ENCODE results near the gene TMEM222.

The TMEM222 gene

DNA sequence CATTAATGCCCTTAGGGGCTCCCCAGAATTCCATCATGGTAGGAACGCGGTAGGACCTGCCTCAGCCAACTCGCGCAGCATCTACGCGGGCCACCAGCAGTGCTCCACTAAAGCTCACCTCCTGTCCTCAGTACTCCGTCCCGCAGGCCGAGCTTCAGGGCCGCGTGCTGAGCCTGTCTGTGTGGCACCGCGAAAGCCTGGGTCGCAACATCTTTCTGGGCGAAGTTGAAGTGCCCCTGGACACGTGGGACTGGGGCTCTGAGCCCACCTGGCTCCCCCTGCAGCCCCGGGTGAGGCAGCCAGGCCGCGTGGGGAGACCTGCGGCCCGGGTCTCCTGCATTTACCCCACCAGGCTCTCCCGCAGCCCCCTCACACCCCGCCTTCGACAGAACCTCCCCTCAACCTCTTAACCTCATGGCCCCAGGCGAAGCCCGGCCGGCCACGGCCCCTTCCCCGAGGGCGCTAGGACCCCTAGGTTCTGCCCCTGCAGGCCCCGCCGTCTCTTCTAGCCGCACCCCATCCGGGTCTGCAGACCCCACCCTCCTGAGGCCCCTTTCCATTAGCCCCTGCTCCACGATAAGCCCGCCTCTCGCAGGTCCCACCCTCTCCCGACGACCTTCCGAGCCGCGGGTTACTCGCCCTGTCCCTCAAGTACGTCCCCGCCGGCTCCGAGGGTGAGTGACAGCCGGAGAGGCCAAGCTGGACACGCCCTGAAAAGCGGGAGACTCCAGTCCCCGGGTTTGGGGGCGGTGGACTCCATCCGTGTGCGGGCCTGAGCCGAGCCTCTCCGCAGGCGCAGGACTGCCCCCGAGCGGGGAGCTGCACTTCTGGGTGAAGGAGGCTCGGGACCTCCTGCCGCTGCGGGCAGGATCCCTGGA, 28.9 kb downstream of the TMEM222 start:
- no peak for DNase-seq
- ATAC-seq (replicated peaks), result no peak
- no peaks in the 10 kb centered on the region for H3K27me3 Mint-ChIP-seq
- H3K4me1 Mint-ChIP-seq (ENCODE audit: low read depth in 2 of 2), result peaks cover 15 to 26% of the 10 kb centered on the region in 2 donors
- no peaks in the 10 kb centered on the region for H3K9me3 Mint-ChIP-seq
- peak overlapping the region in 1 of 2 donors; percentile 43 for H3K4me3 Mint-ChIP-seq
- peak overlapping the region in 1 of 2 donors; percentile 79 for H3K27ac Mint-ChIP-seq
- peaks cover 41% of the 10 kb centered on the region for H3K36me3 Mint-ChIP-seq (ENCODE audit: insufficient read depth)

DNA sequence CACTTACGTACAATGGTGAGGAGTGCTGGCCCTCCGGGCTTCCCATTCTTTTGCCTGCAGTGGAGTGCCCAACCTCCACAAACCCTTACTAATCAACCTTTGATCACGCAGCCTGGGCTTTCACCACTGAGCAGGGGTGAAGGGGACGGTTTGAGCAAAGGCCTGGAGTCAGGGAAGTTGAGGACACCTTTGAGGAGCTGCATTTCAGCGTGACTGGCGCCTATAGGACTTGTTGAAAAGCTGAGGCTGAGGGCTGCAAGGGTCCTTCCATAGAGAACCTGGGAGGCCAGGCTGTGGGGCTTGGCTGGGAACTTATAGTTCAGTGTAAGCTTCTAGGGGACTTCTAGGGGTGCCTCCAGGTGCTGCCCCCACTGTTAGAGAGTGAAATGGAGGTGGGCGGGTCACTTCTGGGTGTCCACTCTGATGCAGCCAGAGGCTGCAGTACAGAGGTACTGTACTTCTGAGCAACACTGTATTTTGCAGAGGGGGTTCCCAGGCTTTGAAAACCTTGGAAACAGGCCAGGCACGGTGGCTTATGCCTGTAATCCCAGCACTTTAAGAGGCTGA, 29.7 kb downstream of the TMEM222 start:
- Mint-ChIP-seq H3K36me3 (ENCODE audit: insufficient read depth) (peaks cover 38% of the 10 kb centered on the region), H3K9me3 (no peaks in the 10 kb centered on the region), H3K4me3 (peak overlapping the region in 1 of 2 donors; percentile 43), H3K27ac (peak overlapping the region in 1 of 2 donors; percentile 79), H3K27me3 (no peaks in the 10 kb centered on the region), H3K4me1 (ENCODE audit: low read depth in 2 of 2) (peaks cover 11 to 27% of the 10 kb centered on the region in 2 donors)
- ATAC-seq (replicated peaks) (no peak), DNase-seq (no peak)

DNA sequence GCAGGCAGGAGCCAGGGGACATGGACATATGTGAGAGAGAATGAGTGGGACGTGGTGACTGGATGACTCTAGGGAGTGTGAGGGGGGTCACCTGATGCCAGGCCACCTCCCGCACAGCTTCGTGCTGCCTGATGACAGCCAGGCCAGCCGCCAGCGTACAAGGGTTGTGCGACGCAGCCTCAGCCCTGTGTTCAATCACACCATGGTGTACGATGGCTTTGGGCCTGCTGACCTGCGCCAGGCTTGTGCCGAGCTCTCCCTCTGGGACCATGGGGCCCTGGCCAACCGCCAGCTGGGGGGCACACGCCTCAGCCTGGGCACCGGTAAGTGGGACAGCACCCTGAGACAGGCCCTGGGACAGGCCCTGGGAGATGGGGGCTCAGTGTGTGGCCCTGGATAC, 31.2 kb downstream of the TMEM222 start:
- Mint-ChIP-seq H3K27me3 (no peaks in the 10 kb centered on the region), H3K27ac (peak overlapping the region in 1 of 2 donors; percentile 41), H3K4me1 (ENCODE audit: low read depth in 2 of 2) (peaks cover 7 to 32% of the 10 kb centered on the region in 2 donors), H3K36me3 (ENCODE audit: insufficient read depth) (peaks cover 37% of the 10 kb centered on the region), H3K4me3 (no peak overlapping the region), H3K9me3 (no peaks in the 10 kb centered on the region)
- DNase-seq (no peak), ATAC-seq (replicated peaks) (no peak)

DNA sequence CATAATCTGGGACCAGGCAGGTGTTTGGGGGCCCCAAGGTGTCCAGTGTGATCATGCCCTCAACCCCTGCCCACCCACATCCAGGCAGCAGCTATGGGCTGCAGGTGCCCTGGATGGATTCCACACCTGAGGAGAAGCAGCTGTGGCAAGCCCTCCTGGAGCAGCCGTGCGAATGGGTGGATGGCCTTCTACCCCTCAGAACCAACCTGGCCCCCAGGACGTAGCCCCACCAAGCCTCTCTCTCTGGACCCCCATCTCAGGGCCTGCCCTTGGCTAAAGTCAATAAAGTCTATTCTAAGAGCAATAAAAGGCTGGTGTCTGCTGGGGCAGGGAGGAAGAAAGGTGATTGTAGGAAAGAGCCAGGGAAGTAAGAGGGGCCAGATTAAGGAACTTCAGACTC, 31.7 kb downstream of the TMEM222 start:
- peaks cover 7 to 32% of the 10 kb centered on the region in 2 donors for H3K4me1 Mint-ChIP-seq (ENCODE audit: low read depth in 2 of 2)
- DNase-seq (no peak), ATAC-seq (replicated peaks) (no peak)
- H3K27ac Mint-ChIP-seq, result peak overlapping the region in 1 of 2 donors; percentile 41
- H3K36me3 Mint-ChIP-seq (ENCODE audit: insufficient read depth), result peaks cover 34% of the 10 kb centered on the region
- no peaks in the 10 kb centered on the region for H3K27me3 Mint-ChIP-seq
- no peak overlapping the region for H3K4me3 Mint-ChIP-seq
- H3K9me3 Mint-ChIP-seq, result no peaks in the 10 kb centered on the region

DNA sequence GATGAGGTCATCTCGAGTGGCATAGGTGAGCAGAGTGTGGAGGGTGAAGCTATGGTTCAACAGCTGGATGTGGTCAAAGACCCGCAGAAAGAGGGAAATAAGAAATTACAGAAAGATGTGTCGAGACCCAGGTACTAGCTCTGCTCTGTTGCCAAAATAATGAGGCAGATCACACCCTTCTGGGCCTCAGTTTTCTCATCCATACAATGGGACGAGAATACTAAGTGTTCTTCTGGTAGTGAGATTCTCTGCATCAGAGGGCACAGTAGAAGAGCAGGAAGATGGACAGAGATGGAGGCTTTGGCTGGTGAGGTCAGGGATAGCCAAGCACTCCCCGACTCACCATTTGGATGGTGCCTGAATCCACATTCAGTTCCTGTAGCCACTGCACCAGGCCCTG, 33.7 kb downstream of the TMEM222 start:
- Mint-ChIP-seq H3K36me3 (ENCODE audit: insufficient read depth) (peaks cover 34% of the 10 kb centered on the region), H3K27me3 (no peaks in the 10 kb centered on the region), H3K4me1 (ENCODE audit: low read depth in 2 of 2) (peaks cover 24 to 47% of the 10 kb centered on the region in 2 donors), H3K27ac (peak overlapping the region; percentile 79 to 90), H3K9me3 (no peaks in the 10 kb centered on the region), H3K4me3 (peak overlapping the region; percentile 77 to 82)
- DNase-seq (no peak), ATAC-seq (replicated peaks) (no peak)

- Mint-ChIP-seq H3K36me3 (ENCODE audit: insufficient read depth) (peaks cover 31% of the 10 kb centered on the region), H3K9me3 (no peaks in the 10 kb centered on the region), H3K27ac (peak overlapping the region; percentile 79 to 90), H3K4me1 (ENCODE audit: low read depth in 2 of 2) (peaks cover 24 to 50% of the 10 kb centered on the region in 2 donors), H3K4me3 (peak overlapping the region; percentile 77 to 82), H3K27me3 (no peaks in the 10 kb centered on the region)
- DNase-seq, result peak in 1 of 3 experiments; percentile 45
- no peak for ATAC-seq (replicated peaks)
Measured at GRCh38 chr1:27356277-27356618, 34.3 kb downstream of the TMEM222 start.

DNA sequence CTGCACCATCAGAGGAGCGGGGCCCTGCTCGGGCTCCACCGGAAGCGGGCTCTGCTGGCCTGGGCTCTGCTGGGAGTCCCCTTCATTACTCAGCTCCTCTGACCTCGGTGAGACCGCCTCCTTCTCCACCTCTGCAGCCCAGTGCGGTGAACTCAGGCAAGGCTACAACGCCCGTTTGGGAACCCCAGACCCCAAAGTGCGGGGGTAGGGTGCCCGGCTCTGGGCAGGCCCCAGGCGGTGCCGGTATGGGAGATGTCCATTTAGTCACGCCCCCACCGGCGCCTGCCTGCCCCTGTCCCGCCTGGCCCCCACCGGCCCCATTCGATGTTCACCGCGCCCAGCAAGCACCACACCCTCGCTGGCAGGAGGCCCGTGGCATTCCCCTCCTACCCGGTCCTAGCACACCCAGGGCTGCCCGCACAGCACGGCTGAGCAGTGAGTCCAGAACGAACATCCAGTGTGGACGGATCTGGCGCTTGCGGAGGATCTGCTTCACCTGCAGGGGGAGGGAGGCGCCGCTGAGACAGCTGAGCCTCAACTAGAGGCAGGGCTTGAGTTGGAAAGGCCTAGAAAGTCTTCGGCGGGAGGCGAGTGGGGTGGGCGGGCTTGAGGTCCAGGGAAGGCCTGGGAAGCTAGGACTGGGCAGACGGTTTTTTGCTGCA, 34.8 kb downstream of the TMEM222 start:
- no peaks in the 10 kb centered on the region for H3K27me3 Mint-ChIP-seq
- peak overlapping the region; percentile 77 to 82 for H3K4me3 Mint-ChIP-seq
- no peaks in the 10 kb centered on the region for H3K9me3 Mint-ChIP-seq
- ATAC-seq (replicated peaks) (peak; percentile 75), DNase-seq (peak; percentile 26 to 60 (median 57))
- H3K4me1 Mint-ChIP-seq (ENCODE audit: low read depth in 2 of 2), result peaks cover 24 to 50% of the 10 kb centered on the region in 2 donors
- peaks cover 28% of the 10 kb centered on the region for H3K36me3 Mint-ChIP-seq (ENCODE audit: insufficient read depth)
- peak overlapping the region; percentile 79 to 90 for H3K27ac Mint-ChIP-seq

DNA sequence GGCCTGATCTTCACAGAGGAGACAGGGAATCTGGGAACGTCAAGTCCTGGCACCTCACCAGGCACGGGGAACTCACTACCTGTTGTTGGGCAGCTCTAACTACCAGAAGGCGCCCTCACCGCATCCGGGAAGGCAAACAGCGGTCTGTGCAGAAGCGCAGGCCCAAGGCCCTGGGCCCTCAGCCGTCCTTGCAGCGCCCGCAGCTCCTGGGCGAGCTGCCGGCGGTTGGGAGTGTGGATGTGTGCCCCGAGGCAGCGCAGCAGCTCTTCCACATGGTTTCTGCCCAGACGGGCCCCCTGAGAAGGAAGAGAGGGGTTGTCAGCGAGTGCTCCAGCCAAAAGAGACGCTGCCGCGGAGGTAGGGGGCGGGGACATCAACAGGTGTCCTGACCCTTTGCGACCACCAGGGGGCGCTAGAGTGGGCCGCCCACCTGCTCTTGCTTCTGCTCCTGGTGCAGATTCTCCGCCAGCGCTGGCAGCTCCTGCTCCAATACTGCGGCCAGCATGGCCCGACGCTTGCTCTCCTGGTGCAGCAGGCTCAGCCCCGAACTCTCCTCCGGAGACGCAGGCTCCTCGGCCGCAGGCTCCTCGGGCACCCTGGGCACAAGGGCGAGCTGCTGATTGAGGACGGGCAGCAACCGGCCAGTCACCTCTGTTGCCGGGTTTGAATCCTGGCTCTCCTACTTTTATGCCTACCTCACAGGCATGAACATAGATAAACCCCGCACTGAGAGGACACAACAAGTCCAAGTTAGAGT, 35.5 kb downstream of the TMEM222 start:
- Mint-ChIP-seq H3K4me1 (ENCODE audit: low read depth in 2 of 2) (peaks cover 24 to 50% of the 10 kb centered on the region in 2 donors), H3K9me3 (no peaks in the 10 kb centered on the region), H3K4me3 (peak overlapping the region; percentile 77 to 82), H3K36me3 (ENCODE audit: insufficient read depth) (peaks cover 28% of the 10 kb centered on the region), H3K27ac (peak overlapping the region; percentile 79 to 90), H3K27me3 (no peaks in the 10 kb centered on the region)
- ATAC-seq (replicated peaks), result peak; percentile 54
- DNase-seq, result peak; percentile 74 to 82 (median 81)

DNA sequence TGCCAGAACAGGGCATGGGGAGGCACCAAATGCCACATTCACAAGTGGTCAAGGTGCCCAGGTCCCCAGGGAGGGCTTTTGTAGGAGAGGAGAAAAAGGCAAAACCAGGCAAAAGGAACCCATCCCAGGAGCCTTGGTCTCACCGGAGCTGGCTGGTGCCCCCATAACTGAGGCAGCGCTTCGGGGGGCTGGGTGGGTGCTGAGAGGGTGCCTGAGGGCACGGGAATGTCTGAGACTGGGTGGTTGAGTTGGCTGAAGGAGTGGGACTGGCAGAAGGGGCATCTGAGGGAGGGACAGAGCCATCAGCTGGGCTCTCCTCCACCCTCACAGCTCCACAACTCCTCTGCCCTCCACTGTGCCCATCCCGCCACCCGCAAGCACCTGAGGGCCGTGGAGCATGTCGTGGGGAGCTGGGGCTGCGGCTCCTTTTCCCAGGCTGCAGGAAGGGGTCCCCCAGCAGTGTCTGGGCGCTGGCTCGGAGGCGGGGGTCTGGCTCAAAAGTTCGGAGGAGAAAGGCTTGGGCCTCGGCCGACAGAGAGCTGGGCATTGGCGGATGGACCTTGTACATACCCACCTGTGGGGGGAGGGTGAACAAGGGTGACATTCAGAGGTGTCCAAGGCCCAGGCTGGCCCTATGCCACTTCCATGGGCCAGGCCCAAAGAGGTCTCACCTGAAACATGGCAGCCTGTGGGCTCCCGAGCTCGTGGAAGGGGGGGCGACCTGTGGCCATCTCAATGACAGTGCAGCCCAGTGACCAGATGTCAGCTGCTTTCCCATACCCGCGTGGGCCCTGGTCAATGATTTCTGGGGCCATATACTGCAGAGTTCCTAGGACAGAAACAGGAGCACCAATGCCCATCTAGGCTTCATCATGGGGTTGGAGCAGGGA, 36.3 kb downstream of the TMEM222 start:
- DNase-seq (no peak), ATAC-seq (replicated peaks) (no peak)
- Mint-ChIP-seq H3K36me3 (ENCODE audit: insufficient read depth) (peaks cover 28% of the 10 kb centered on the region), H3K9me3 (no peaks in the 10 kb centered on the region), H3K27ac (no peak overlapping the region), H3K4me3 (peak overlapping the region; percentile 77 to 82), H3K4me1 (ENCODE audit: low read depth in 2 of 2) (peaks cover 24 to 50% of the 10 kb centered on the region in 2 donors), H3K27me3 (no peaks in the 10 kb centered on the region)

- Mint-ChIP-seq H3K4me3 (peak overlapping the region; percentile 65 to 84), H3K4me1 (ENCODE audit: low read depth in 2 of 2) (peaks cover 24 to 54% of the 10 kb centered on the region in 2 donors), H3K27ac (no peak overlapping the region), H3K9me3 (no peaks in the 10 kb centered on the region), H3K27me3 (no peaks in the 10 kb centered on the region), H3K36me3 (ENCODE audit: insufficient read depth) (peaks cover 28% of the 10 kb centered on the region)
- DNase-seq (no peak), ATAC-seq (replicated peaks) (no peak)
Measured at GRCh38 chr1:27358928-27359313, 37.0 kb downstream of the TMEM222 start.

DNA sequence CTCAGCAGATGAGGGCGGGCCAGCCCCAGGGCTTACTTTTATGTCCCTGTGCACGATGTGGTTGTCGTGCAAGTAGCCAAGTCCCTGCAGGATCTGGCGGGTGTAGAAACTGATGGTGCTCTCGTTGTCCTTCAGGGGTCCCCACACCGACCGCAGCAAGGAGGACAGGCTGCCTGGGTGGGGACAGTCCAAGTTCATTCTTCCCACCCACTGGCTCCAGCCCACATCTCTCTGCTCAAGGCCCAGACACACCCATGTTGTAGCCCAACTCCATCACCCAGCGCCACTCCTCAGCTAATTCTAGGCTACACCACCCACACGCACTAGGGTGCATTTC, 37.8 kb downstream of the TMEM222 start:
- Mint-ChIP-seq H3K27me3 (no peaks in the 10 kb centered on the region), H3K36me3 (ENCODE audit: insufficient read depth) (peaks cover 28% of the 10 kb centered on the region), H3K4me3 (peak overlapping the region; percentile 65 to 84), H3K27ac (peak overlapping the region in 1 of 2 donors; percentile 74), H3K4me1 (ENCODE audit: low read depth in 2 of 2) (peaks cover 24 to 61% of the 10 kb centered on the region in 2 donors), H3K9me3 (no peaks in the 10 kb centered on the region)
- no peak for DNase-seq
- no peak for ATAC-seq (replicated peaks)
